ENCODE data around the gene POLD2.

POLD2 gene

GRCh38 chr7:44112997-44113763 is 10.2 kb downstream of the POLD2 start:
- DNase-seq, result no peak

DNA sequence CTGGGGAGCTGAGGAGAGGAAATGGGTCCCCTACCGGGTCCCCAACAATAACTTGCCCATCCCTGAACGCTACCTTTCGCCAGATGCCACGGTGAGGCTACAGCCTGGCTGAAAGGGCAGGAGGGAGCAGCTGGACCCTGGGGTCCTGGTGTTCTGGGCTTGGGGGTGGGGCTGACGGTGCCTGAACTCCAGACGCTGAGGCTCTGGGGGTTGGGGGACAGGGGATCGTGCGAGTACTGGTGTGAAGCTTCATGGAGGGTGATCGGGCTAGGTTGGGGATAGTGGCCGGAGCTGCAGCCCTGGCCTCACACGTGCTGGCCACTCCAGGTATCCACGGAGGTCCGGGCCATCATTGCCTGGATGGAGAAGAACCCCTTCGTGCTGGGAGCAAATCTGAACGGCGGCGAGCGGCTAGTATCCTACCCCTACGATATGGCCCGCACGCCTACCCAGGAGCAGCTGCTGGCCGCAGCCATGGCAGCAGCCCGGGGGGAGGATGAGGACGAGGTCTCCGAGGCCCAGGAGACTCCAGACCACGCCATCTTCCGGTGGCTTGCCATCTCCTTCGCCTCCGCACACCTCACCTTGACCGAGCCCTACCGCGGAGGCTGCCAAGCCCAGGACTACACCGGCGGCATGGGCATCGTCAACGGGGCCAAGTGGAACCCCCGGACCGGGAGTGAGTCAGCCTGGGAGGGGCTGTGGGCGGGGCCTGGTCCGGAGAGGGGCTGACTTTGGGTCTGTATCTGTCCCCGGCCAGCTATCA is 10.9 kb downstream of the POLD2 start:
- no peak for DNase-seq

DNA sequence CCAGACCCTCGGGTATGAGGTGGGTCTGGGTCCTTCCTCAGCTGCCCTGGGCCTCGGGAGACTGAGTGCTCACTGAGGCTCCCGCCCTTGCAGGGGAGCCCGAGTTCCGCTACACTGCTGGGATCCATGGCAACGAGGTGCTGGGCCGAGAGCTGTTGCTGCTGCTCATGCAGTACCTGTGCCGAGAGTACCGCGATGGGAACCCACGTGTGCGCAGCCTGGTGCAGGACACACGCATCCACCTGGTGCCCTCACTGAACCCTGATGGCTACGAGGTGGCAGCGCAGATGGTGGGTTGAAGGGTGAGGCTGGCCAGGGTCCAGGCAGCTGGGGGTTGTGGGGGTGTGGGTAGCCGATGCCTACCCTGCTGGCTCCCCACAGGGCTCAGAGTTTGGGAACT is 11.6 kb downstream of the POLD2 start:
- DNase-seq, result no peak

DNA sequence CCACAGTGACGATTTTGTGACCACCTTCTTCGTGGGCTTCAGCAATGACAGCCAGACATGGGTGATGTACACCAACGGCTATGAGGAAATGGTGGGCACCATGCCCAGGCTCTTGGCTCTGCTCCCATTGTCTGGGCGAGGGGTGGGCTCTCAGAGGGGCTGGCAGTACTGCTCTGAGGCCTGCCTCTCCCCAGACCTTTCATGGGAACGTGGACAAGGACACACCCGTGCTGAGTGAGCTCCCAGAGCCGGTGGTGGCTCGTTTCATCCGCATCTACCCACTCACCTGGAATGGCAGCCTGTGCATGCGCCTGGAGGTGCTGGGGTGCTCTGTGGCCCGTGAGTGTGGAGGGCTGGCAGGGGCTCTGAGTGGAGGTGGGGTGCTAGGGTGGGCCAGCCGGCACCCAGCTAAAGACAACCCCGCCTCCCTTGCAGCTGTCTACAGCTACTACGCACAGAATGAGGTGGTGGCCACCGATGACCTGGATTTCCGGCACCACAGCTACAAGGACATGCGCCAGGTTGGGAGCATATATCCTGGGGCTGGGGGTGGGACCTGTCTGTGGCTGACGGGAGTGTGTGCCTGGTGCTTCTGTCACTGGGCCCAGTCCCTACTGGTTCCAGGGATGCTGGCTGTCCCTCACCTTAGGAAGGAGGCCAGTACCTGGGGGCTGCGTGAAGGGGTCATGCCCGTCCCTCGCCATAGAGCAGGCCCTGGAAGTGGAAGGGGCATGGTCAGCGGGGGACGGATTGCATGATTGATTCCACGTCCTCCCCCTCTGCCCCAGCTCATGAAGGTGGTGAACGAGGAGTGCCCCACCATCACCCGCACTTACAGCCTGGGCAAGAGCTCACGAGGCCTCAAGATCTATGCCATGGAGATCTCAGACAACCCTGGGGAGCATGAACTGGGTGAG is 12.4 kb downstream of the POLD2 start:
- DNase-seq, result no peak

DNA sequence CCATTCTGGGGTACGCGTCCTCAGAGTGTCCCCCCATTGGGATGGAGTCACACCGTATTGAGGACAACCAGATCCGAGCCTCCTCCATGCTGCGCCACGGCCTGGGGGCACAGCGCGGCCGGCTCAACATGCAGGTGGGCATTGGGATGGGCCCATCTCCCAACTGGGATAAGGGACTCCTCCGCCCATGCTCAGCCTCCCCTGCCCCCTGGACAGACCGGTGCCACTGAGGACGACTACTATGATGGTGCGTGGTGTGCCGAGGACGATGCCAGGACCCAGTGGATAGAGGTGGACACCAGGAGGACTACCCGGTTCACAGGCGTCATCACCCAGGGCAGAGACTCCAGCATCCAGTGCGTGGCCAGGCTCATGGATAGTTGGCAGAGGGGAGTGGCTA is 13.4 kb downstream of the POLD2 start:
- DNase-seq, result no peak

DNA sequence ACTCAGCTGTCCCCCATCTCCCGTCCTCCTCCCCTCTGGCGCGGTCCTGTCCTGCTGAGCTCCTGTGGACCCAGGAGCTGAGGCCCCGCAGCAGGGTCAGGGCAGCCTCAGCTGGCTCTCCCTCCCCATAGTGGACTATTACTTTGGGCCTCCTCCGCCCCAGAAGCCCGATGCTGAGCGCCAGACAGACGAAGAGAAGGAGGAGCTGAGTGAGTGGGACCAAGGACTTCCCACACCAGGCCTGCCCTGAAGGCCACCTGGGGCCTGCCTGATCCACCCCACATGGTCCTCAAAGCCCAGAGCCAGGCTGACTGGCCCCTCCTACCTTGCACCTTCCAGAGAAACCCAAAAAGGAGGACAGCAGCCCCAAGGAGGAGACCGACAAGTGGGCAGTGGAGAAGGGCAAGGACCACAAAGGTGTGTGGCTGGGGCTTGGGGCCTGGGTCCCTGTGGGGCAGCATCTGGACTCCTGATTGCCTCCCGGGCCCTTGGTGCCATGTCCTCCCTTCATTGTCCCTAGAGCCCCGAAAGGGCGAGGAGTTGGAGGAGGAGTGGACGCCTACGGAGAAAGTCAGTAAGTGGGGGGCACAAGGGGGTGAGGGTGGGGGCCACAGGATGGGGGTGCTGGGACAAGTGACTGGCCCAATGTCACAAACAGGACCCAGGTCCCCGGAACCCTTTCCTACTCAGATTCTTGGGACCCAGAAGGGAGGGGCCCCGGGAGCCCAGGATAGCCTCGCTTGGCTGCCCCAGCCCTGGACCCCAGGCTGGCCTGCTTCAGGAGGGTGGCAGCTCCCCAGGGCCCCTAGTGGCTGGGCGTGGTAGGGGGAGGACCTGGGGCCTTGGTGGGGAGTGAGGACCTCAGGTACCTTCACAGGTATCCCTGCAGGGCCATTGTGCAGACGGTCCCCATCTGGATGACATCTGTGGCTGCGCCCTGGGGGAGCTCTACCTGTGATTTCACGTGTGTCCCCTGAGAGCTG is 14.3 kb downstream of the POLD2 start:
- no peak for DNase-seq

GRCh38 chr7:44107961-44108767 is 15.2 kb downstream of the POLD2 start:
- no peak for DNase-seq

DNA sequence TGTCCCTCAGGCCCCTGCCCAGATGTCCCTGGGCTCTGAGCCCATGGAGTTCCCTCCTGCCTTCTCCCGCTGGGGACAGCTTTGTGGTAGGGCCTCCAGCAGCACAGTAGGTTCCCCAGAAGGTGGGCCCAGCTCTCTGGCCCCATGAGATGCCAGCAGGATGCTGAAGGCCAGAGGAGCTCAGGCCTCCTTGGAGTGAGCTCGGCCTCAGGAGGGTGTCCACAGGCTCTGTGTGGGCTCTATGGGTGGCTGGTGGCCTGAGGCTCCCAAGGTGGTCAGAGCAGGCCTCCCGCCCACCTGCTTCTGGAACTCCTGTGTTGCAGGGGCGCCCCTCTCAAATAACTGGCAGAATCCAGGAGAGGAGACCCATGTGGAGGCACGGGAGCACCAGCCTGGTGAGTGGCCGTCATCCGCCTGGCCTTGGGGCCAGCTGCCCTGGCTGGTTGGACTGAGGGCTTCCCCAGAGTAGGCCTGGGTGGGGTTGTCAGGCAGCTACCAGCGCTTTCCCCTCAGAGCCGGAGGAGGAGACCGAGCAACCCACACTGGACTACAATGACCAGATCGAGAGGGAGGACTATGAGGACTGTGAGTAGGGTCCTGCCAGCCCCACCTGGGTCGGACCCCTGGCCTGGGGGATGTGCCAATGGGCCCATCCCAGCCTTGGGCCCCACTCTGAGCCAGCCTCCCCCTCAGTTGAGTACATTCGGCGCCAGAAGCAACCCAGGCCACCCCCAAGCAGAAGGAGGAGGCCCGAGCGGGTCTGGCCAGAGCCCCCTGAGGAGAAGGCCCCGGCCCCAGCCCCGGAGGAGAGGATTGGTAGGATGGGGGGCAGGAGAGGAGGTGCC is 16.0 kb downstream of the POLD2 start:
- DNase-seq, result no peak

- DNase-seq, result no peak
These were observed 16.9 kb downstream of the POLD2 start for GRCh38 chr7:44106311-44107065.

DNA sequence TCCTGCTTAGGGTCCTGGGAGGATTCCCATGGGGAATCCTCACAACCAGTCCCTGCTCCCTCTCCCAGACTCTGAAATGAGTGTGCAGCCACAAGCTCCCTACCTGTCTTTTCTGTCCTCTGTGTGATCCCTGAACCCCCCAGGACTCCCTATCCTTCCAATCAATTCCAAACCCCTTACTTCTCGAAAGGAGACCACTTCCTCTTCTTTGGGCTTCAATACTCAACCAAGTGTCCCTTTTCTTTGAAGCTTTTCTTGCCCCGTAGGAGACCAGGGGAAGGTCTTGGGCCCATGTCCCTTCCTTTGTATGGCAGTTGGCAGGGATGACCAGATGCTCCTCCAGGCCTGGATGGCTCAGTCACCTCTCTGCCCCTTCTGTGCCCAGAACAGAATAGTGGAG is 17.5 kb downstream of the POLD2 start:
- DNase-seq, result no peak

DNA sequence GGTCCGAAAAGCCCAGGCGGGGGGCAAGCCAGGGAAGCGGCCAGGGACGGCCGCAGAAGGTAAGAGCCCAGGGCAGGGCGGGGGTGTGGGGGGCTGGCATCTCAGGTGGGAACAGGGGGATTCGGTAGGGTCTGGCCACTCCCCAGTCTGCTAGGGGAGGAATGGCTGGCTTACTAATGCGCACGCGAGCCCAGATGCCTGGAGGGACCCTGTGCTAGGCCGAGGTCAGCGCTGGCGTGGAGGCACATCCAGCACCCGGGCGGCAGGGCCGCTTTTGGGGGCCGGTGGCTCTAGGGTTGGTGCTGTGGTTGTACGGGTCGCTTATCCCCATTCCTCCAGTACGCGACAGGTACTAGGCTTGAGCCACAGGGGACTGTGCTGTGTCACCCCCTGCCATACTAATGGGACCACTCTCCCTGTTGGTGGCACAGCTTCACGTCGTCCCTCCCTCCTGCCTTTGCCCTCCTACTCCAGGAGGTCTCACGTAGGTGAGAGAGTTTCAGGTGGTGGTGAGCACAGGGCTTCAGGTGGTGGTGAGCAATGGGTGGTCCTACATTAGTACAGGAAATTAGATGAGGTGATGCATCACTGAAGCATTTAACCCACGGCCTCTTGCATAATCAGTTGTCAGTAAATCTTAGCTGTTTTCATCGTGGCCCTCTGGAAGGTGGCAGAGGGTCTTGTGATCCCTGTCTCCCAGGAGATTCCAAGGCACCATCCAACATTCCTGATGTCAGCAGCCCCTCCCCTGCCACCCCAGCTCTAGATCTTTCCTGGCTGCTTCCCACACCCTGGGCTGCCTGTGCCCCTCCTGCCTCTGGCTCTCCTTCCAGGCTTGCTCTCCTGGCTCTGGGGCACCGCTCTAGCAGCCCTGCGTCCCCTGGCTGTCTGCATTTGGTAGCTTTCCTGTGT is 18.2 kb downstream of the POLD2 start:
- DNase-seq, result no peak

GRCh38 chr7:44103923-44104859 is 19.2 kb downstream of the POLD2 start, which contains the start of gene AEBP1:
TSS of gene AEBP1 (plus strand) at chr7:44104345. CDS start at chr7:44104666, 321 bp downstream.
- peak; percentile 59 for DNase-seq

GRCh38 chr7:44103566-44103922 is 19.8 kb downstream of the POLD2 start:
- DNase-seq, result peak; percentile 31

DNA sequence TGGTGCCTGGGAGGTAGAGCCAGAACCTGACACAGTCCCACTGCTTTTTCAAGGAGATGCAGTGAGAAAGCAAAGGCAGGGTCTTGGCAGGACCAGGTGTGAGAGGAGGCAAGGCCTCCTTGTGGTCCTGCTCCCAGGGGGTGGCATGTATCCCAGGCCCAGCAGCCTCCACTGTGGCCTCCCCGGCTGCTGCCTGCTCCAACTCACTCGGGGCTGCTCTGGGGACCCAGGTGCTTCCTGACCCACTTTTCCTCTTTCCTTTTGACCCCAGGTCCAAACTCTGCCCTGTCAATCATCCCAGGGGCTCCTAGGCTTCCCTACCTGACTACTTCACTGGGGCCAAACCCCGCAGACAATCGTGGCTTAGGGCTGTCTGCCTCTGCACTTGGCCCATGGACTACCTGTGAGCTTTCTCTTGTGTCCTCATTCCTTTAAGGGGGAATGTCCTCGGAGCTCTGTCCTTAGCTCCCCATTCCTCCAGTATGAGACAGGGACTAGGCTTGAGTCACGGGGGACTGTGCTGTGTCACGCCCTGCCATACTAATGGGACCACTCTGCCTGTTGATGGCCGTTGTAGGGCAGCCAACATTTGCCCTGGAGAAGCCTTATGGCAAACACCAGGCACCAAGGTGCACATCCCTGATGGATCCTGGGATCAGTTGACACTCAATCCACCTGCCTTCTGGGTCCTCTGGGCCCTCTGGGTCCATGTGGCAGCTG is 20.3 kb downstream of the POLD2 start:
- DNase-seq, result no peak

DNA sequence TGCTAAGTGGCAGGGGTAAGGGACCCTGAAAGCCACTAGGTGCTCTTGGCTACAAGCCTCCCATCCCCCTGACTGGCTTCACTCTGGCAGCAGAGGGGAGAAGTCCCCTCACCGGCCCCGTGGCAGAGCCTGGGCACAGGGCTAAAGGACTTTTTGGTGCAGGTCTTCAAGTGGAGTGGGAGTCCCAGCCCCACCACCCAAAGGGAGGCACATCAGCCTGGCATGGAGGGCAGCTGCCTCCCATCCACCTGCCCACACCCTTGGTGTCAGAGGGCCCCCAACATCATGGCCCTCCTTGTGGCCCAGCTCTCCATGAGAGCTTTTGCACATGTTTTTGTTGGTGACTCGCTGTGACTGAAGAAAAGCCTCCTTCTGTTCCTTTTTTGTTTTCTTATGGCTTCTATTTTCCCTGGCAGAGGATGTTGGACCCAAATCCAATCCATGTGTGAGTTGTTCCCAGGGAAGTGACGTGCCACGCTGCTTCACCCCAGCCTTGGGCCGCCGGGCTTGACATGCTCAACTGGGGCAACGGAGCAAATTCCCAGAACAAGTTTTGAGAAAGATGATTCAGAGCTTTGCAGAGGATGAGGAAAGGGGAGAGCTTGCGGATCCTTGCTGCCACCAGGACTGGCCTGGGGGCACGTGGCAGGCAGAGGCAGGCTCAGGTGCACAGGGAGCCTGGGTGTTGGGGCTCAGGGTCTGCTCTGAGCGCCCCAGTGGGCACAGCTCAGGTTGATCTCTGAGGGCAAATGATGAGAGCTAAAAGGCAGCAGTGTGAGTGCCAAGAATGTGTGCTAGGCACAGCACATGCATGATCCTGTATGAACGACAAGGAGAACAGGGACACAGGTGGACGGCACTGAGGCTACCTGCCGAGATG is 21.1 kb downstream of the POLD2 start:
- DNase-seq, result no peak
